Right atrium auricular region (tissue), 2 donors: ENCODE data around the gene CDCA7L. TPM values are rescaled to one million over a fixed set of nuclear protein-coding genes. Genes with fewer than 3 reads are reported as not detected.

ENCODE experiments used
- DNase-seq: peaks from one replicate; pipeline ENCODE4 v3.0.0-alpha.2; 2019; ENCODE audit warnings: low spot score
- H3K27ac ChIP-seq, 2 donors: fragments of 200-600 bp; sonication (generic); 1 replicate in 1 of 2; 2 replicates in 1 of 2; pipeline ENCODE4 v1.5.1; 2016 to 2019
- H3K27me3 ChIP-seq, 2 donors: fragments of 200-600 bp; sonication (generic); one replicate each; pipeline versions ENCODE4 v1.5.1 to v1.6.0; 2017 to 2019
- H3K36me3 ChIP-seq: fragments of 200-600 bp; sonication (generic); one replicate; pipeline ENCODE4 v1.5.1; 2016
- H3K4me1 ChIP-seq, 2 donors: fragments of 200-600 bp; sonication (generic); one replicate each; pipeline versions ENCODE4 v1.5.1 to v1.6.0; 2017 to 2019
- H3K4me3 ChIP-seq, 2 donors: fragments of 200-600 bp; sonication (generic); 1 replicate in 1 of 2; 2 replicates in 1 of 2; pipeline ENCODE4 v1.5.1; 2017 to 2019; ENCODE audit warnings: mild to moderate bottlenecking in 1 of 2, moderate library complexity in 1 of 2
- H3K9me3 ChIP-seq, 2 donors: fragments of 200-600 bp; sonication (generic); one replicate each; pipeline ENCODE4 v1.5.1; 2019
- total RNA-seq, 2 donors: library from RNA; depleted of rRNA; stranded (reverse); fragments of >200 nt; gene quantifications; one replicate each; pipeline ENCODE4 v1.1.0, GENCODE V29; 2016
- TF ChIP-seq, protein P1 (sequence below), 2 donors: fragments of 200-600 bp; sonication (generic); IDR thresholded peaks; one replicate each; pipeline ENCODE4 v1.5.1; 2019; ENCODE audit warnings: antibody characterized with exemption in 2 of 2

Gene CDCA7L
- total RNA-seq, 2 donors from 2014 or later = 32.4 to 48.9 TPM

DNA sequence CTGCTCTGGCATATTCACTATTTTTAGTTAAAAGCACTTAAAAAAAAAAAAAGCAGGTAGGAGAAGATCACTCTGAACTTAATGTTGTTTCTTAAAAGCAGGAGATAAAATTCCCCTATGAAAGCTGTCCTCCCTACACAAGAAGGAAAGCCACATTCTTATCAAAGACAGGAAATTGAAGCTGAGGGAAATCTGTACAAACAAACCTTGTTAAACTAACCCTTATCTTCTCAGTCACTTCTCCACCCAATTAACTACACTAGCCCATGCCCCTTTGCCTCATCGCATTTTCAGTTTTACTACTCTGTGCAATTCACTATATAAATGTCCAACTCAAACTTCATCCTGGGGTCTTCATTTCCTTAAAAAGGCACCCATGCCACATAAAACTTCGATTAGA, 2.7 kb upstream of the CDCA7L start:
- DNase-seq = no peak
- Histone ChIP-seq H3K36me3 (no peaks in the 10 kb centered on the region), H3K4me3 (no peak overlapping the region), H3K27ac (no peak overlapping the region), H3K27me3 (no peaks in the 10 kb centered on the region), H3K4me1 (peaks cover 0 to 12% of the 10 kb centered on the region in 2 donors), H3K9me3 (no peaks in the 10 kb centered on the region)
- TF ChIP-seq, protein P1, sequence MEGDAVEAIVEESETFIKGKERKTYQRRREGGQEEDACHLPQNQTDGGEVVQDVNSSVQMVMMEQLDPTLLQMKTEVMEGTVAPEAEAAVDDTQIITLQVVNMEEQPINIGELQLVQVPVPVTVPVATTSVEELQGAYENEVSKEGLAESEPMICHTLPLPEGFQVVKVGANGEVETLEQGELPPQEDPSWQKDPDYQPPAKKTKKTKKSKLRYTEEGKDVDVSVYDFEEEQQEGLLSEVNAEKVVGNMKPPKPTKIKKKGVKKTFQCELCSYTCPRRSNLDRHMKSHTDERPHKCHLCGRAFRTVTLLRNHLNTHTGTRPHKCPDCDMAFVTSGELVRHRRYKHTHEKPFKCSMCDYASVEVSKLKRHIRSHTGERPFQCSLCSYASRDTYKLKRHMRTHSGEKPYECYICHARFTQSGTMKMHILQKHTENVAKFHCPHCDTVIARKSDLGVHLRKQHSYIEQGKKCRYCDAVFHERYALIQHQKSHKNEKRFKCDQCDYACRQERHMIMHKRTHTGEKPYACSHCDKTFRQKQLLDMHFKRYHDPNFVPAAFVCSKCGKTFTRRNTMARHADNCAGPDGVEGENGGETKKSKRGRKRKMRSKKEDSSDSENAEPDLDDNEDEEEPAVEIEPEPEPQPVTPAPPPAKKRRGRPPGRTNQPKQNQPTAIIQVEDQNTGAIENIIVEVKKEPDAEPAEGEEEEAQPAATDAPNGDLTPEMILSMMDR (IDR thresholded peaks at IDR 0.05) = no peak

DNA sequence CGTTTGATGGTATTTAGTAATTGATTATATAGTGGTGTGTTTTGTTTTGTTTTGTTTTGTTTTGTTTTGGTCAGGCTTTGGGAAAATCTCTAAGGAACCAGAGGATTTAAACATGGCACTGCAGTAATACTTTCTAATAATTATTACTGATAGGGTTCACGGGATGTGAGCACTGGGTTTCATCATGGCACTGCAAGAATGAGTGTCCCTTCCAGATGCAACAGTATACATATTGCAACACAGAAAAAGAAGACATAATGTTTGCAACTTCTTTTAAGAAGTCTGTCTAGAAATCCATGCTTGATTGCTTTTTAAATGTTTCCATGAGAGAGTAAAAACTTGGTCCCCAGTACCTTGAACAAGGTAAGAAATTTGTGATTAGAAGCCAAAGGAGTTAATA, 2.2 kb upstream of the CDCA7L start:
- no peak overlapping the region for H3K27ac ChIP-seq
- no peak overlapping the region for H3K4me3 ChIP-seq
- peaks cover 0 to 16% of the 10 kb centered on the region in 2 donors for H3K4me1 ChIP-seq
- no peaks in the 10 kb centered on the region for H3K27me3 ChIP-seq
- TF ChIP-seq, protein P1 (IDR thresholded peaks at IDR 0.05) = no peak
- DNase-seq = no peak
- no peaks in the 10 kb centered on the region for H3K36me3 ChIP-seq
- H3K9me3 ChIP-seq = no peaks in the 10 kb centered on the region

GRCh38 chr7:21947056-21947455, 1.4 kb upstream of the CDCA7L start:
- no peak for DNase-seq
- no peak overlapping the region for H3K27ac ChIP-seq
- H3K4me3 ChIP-seq = no peak overlapping the region
- H3K36me3 ChIP-seq = no peaks in the 10 kb centered on the region
- no peaks in the 10 kb centered on the region for H3K9me3 ChIP-seq
- no peaks in the 10 kb centered on the region for H3K27me3 ChIP-seq
- H3K4me1 ChIP-seq = peaks cover 0 to 25% of the 10 kb centered on the region in 2 donors
- TF ChIP-seq, protein P1 (IDR thresholded peaks at IDR 0.05) = no peak

DNA sequence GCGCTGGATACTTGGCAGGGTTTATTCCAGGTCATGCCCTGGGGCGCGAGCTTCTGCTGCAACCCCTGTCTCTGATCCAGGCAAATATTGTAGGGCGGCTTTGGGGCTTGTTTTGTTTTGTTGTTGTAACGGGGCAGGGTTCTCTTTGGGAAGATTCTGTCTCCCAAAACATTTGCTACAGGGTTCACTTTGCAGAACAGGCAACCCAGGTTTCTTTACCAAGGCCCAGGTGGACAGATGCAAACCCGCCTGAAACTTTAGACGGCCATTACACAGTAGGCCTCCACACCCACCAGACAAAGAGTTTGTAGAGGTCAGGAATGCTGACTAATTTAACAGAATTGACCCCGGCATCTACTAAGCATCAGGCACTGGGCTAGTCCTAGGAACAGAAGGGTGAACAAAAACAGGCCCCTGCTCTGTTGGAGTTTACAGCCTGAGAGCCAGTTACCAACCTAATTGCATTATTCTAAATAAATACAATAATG, 567 bp upstream of the CDCA7L start:
- H3K36me3 ChIP-seq = no peaks in the 10 kb centered on the region
- H3K27me3 ChIP-seq = no peaks in the 10 kb centered on the region
- DNase-seq = no peak
- TF ChIP-seq, protein P1 (IDR thresholded peaks at IDR 0.05) = no peak
- H3K9me3 ChIP-seq = no peaks in the 10 kb centered on the region
- H3K4me3 ChIP-seq = peak overlapping the region in 1 of 2 donors; percentile 72
- H3K27ac ChIP-seq = peak overlapping the region; percentile 88
- peaks cover 0 to 33% of the 10 kb centered on the region in 2 donors for H3K4me1 ChIP-seq

DNA sequence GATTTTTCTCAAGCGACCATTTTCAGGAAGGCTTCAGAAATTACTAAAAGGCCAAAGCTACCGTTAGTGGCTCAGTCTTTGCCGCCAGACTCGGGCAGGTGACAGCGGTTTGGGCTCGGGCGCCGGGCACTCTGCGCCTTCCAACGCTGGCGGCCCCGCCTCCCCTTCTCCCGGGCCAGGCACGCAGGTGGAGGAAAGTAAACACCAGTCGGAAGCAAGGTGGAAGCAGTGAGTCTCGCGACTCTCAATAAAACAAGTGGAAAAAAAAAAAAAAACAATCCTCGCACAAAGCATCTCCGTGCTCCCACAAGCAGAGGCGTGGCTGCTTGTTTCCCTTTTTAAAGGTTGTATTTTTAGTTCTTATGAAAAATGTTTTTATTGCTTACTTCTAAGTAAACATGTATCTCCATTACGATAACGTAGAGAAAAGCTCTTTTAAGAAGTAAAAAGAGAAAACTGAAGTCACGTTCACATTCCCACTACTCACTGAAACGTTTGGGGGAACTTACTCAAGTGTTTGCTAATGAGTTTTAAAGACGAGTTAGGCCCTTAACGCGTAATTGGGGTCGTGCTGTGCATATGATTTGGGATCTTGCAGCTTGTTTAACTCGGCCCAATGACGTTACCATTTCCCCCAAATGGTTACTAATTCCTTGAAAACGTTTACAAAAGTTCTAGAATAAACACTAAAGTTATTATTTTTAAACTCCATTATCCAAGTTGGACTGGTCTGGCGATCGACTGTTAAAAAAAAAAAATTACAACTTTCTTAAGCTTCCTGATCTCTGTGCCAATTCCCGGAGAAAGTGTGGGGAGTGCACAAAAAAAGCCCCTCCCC, 864 bp downstream of the CDCA7L start:
- Histone ChIP-seq H3K4me3 (peak overlapping the region; percentile 53 to 72), H3K4me1 (peaks cover 0 to 45% of the 10 kb centered on the region in 2 donors), H3K9me3 (no peaks in the 10 kb centered on the region), H3K27ac (peak overlapping the region; percentile 88), H3K27me3 (no peaks in the 10 kb centered on the region), H3K36me3 (no peaks in the 10 kb centered on the region)
- DNase-seq = no peak
- TF ChIP-seq, protein P1 (IDR thresholded peaks at IDR 0.05) = no peak
